IPS DF 19.7 (cell line): Measurements from ENCODE around the gene GON4L.
"Not testable (repeated sequence)": the region's sequence is repeated elsewhere in the genome, so short reads cannot be mapped to it uniquely, and the experiment has no call there.

Source experiments
- DNase-seq: peaks from one replicate; pipeline ENCODE4 v3.0.0-alpha.2; 2013; ENCODE audit warnings: low read depth, low spot score

GON4L gene

GRCh38 chr1:155877945-155878344 lies 20.9 kb upstream of the GON4L start:
- no peak for DNase-seq

GRCh38 chr1:155873860-155874259 lies 16.8 kb upstream of the GON4L start:
- DNase-seq: no peak

GRCh38 chr1:155872527-155872926 lies 15.5 kb upstream of the GON4L start:
- DNase-seq: no peak

- DNase-seq: no peak
Observed at GRCh38 chr1:155871390-155871789, 14.4 kb upstream of the GON4L start.

- DNase-seq: no peak
Observed at GRCh38 chr1:155867766-155868165, 10.8 kb upstream of the GON4L start.

GRCh38 chr1:155864393-155864792 lies 7.4 kb upstream of the GON4L start:
- no peak for DNase-seq

GRCh38 chr1:155861896-155862295 lies 4.9 kb upstream of the GON4L start:
- no peak for DNase-seq

GRCh38 chr1:155860970-155861510 lies 4.0 kb upstream of the GON4L start:
- no peak for DNase-seq

- peak; percentile 15 for DNase-seq
Observed at GRCh38 chr1:155859881-155860871, 3.2 kb upstream of the GON4L start.

- DNase-seq: peak; percentile 89
Observed at GRCh38 chr1:155859234-155859829, 2.3 kb upstream of the GON4L start, which contains the start of gene SYT11. TSS of gene SYT11 (plus strand) at chr1:155859567. CDS start at chr1:155859762, 195 bp downstream.

GRCh38 chr1:155858800-155859233 lies 1.8 kb upstream of the GON4L start:
- DNase-seq: no peak

GRCh38 chr1:155856257-155856974 lies 598 bp downstream of the GON4L start:
- DNase-seq: no peak

GRCh38 chr1:155850345-155850744 lies 6.7 kb downstream of the GON4L start:
- DNase-seq: no peak

- no peak for DNase-seq
Observed at GRCh38 chr1:155847823-155848529, 9.0 kb downstream of the GON4L start.

- no peak for DNase-seq
Observed at GRCh38 chr1:155844860-155845421, 12.1 kb downstream of the GON4L start.

GRCh38 chr1:155840386-155840785 lies 16.6 kb downstream of the GON4L start:
- no peak for DNase-seq

- DNase-seq: no peak
Observed at GRCh38 chr1:155835548-155835947, 21.5 kb downstream of the GON4L start.

GRCh38 chr1:155834927-155835399 lies 22.1 kb downstream of the GON4L start:
- DNase-seq: not testable (repeated sequence)

- DNase-seq: peak; percentile 56
Observed at GRCh38 chr1:155834296-155834926, 22.6 kb downstream of the GON4L start.

- DNase-seq: no peak
Observed at GRCh38 chr1:155833665-155834295, 23.2 kb downstream of the GON4L start.
